Measurements from ENCODE around the gene MBD3L2.
"Not testable (repeated sequence)": the region's sequence is repeated elsewhere in the genome, so short reads cannot be mapped to it uniquely, and the experiment has no call there.

- not testable (repeated sequence) for TF ChIP-seq EZH2, CTCF (IDR thresholded peaks at IDR 0.05)
These were observed at the start of gene MBD3L2 for GRCh38 chr19:7049021-7049420.
